Measurements from ENCODE around the gene CACNA1E.

The CACNA1E gene

GRCh38 chr1:181551249-181551648 is 67.9 kb downstream of the CACNA1E start:
- Histone ChIP-seq H2AFZ (ENCODE audit: low read depth, low read length, severe bottlenecking) (no peak overlapping the region), H3F3A (ENCODE audit: insufficient read depth) (no peaks in the 10 kb centered on the region), H3K27me3 (ENCODE audit: low read length) (no peaks in the 10 kb centered on the region), H3K4me2 (ENCODE audit: low read depth, low read length, poor library complexity, severe bottlenecking) (no peak overlapping the region), H3K36me3 (ENCODE audit: low read length) (no peaks in the 10 kb centered on the region), H3K27ac (ENCODE audit: low read depth, low read length) (no peak overlapping the region), H4K20me1 (ENCODE audit: low read depth, low read length) (no peaks in the 10 kb centered on the region), H3K4me3 (ENCODE audit: insufficient read depth, low read length, poor library complexity, severe bottlenecking) (no peak overlapping the region), H3K9me3 (ENCODE audit: insufficient read depth, low read length) (no peaks in the 10 kb centered on the region), H3K79me2 (ENCODE audit: insufficient read depth, low read length) (no peaks in the 10 kb centered on the region), H3K9me2 (replicated peaks; ENCODE audit: insufficient read depth, low read length) (no peaks in the 10 kb centered on the region), H3K9ac (ENCODE audit: low read length) (no peak overlapping the region)
- TF ChIP-seq EZH2phosphoT487 (conservative IDR thresholded peaks at IDR 0.05; ENCODE audit: low read length) (no peak), CTCF (IDR thresholded peaks at IDR 0.05; ENCODE audit: insufficient read depth, low read length, poor library complexity, severe bottlenecking) (no peak)

GRCh38 chr1:181551754-181552153 is 68.4 kb downstream of the CACNA1E start:
- Histone ChIP-seq H3K4me3 (ENCODE audit: insufficient read depth, low read length, poor library complexity, severe bottlenecking) (no peak overlapping the region), H3F3A (ENCODE audit: insufficient read depth) (no peaks in the 10 kb centered on the region), H3K9ac (ENCODE audit: low read length) (no peak overlapping the region), H3K9me2 (replicated peaks; ENCODE audit: insufficient read depth, low read length) (no peaks in the 10 kb centered on the region), H3K27me3 (ENCODE audit: low read length) (no peaks in the 10 kb centered on the region), H2AFZ (ENCODE audit: low read depth, low read length, severe bottlenecking) (no peak overlapping the region), H3K4me2 (ENCODE audit: low read depth, low read length, poor library complexity, severe bottlenecking) (no peak overlapping the region), H3K27ac (ENCODE audit: low read depth, low read length) (no peak overlapping the region), H4K20me1 (ENCODE audit: low read depth, low read length) (no peaks in the 10 kb centered on the region), H3K36me3 (ENCODE audit: low read length) (no peaks in the 10 kb centered on the region), H3K9me3 (ENCODE audit: insufficient read depth, low read length) (no peaks in the 10 kb centered on the region), H3K79me2 (ENCODE audit: insufficient read depth, low read length) (no peaks in the 10 kb centered on the region)
- TF ChIP-seq EZH2phosphoT487 (conservative IDR thresholded peaks at IDR 0.05; ENCODE audit: low read length) (no peak), CTCF (IDR thresholded peaks at IDR 0.05; ENCODE audit: insufficient read depth, low read length, poor library complexity, severe bottlenecking) (no peak)

GRCh38 chr1:181554465-181554864 is 71.1 kb downstream of the CACNA1E start:
- Histone ChIP-seq H3K79me2 (ENCODE audit: insufficient read depth, low read length) (no peaks in the 10 kb centered on the region), H3K9ac (ENCODE audit: low read length) (no peak overlapping the region), H3K9me3 (ENCODE audit: insufficient read depth, low read length) (no peaks in the 10 kb centered on the region), H3F3A (ENCODE audit: insufficient read depth) (no peaks in the 10 kb centered on the region), H4K20me1 (ENCODE audit: low read depth, low read length) (no peaks in the 10 kb centered on the region), H3K4me2 (ENCODE audit: low read depth, low read length, poor library complexity, severe bottlenecking) (no peak overlapping the region), H3K27me3 (ENCODE audit: low read length) (no peaks in the 10 kb centered on the region), H2AFZ (ENCODE audit: low read depth, low read length, severe bottlenecking) (no peak overlapping the region), H3K9me2 (replicated peaks; ENCODE audit: insufficient read depth, low read length) (no peaks in the 10 kb centered on the region), H3K27ac (ENCODE audit: low read depth, low read length) (no peak overlapping the region), H3K4me3 (ENCODE audit: insufficient read depth, low read length, poor library complexity, severe bottlenecking) (no peak overlapping the region), H3K36me3 (ENCODE audit: low read length) (no peaks in the 10 kb centered on the region)
- TF ChIP-seq EZH2phosphoT487 (conservative IDR thresholded peaks at IDR 0.05; ENCODE audit: low read length) (no peak), CTCF (IDR thresholded peaks at IDR 0.05; ENCODE audit: insufficient read depth, low read length, poor library complexity, severe bottlenecking) (no peak)

Measured in SU-DHL-6 (cell line).